GM21528 (cell line): Measurements from ENCODE around the gene TMEM117.

ENCODE experiments used
- ATAC-seq: cut with Tn5 transposase; IDR thresholded peaks from one replicate; pipeline ENCODE4 v1.9.1; 2021; ENCODE audit warnings: mild to moderate bottlenecking, moderate library complexity; ENCODE audit not compliant: unreplicated experiment, low FRiP score

TMEM117 gene

GRCh38 chr12:43882578-43883178 is 46.8 kb downstream of the TMEM117 start:
- ATAC-seq, result peak; percentile 94

DNA sequence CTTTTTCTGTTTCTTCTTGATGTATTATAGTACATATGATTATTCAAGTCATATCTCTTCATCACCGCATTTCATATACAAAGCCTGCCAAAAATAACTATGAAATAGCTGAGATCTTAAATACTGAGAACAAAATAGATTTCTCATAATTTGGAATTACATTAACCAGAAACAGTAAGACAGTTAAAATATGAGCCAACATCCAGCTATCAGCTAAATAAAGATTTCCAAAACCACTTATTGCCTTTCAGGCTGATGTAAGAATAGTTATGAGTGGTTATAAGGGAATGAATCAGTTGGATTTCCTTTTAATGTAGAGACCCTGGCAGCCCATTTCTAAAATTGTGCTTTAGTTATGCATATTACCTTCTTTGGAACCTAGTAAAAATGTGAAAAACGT is 47.4 kb downstream of the TMEM117 start:
- no peak for ATAC-seq

DNA sequence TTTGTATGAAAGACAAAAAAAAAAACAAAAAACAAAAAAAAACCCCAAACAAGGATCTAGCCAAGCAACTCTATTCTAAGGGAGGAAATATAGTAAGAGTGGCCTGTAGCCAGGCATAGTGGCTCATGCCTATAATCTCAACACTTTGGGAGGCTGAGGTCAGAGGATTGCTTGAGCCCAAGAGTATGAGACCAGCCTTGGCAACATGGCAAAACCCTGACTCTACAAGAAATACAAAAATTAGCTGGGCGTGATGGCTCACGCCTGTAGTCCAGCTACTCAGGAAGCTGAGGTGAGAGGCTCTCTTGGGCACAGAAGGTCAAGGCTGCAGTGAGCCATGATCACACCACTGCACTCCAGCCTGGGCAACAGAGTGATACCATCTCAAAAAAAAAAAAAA is 47.9 kb downstream of the TMEM117 start:
- no peak for ATAC-seq

DNA sequence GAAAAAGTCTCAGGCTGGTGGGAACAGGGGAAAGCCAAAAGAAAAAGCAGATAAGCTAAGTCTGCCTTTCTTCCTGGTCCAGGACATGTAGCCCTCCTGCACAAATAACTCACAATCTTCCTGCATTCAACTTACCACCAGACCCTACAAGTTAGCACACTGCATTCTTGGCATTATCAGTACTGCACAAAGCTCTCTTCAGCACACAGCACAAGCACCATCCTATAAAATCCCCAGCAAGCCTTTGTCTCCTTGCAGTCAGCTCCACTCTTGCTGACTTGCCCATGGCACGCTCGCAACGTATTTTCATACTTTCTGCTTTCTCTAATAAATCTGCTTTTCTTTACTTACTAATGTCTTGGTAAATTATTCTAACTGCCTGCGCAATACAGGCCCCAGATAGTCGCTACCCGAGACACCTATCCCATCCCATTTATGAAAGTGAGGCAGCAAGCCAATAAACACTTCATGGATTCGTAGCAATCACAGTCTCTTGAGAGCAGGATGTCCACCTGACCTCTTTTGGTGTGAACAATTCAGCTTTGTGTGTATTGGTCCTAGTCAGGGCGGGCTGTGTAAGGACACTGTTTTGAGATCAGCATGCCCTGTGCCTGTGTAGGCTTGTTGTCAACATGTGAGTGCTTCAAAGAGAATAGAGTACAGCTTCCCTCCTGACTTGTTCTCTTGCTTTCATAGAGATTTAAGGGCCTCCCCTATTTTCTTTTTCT is 49.0 kb downstream of the TMEM117 start:
- no peak for ATAC-seq

DNA sequence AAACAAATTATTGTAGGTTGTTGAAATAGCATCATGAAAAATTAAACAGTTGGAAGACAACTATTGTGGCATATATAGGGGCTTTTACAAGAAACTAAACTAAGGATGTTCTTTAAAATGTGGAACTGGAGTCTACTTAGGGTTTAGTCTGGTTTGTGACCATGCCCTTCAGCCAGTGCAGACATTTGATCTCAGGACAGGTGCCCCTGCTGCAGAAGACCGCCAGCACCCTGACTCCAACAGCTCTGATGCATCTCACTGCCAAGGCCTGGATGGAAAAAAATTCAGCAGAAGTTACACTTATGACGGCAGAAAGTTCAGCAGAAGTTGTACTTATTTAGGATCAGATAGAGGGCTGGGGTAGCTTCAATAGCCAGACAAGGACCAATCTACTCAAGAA is 51.5 kb downstream of the TMEM117 start:
- ATAC-seq, result no peak

GRCh38 chr12:43891856-43892574 is 56.1 kb downstream of the TMEM117 start:
- no peak for ATAC-seq

- ATAC-seq, result no peak
Measured at GRCh38 chr12:43893670-43894069, 57.8 kb downstream of the TMEM117 start.

GRCh38 chr12:43895580-43896206 is 59.8 kb downstream of the TMEM117 start:
- no peak for ATAC-seq

DNA sequence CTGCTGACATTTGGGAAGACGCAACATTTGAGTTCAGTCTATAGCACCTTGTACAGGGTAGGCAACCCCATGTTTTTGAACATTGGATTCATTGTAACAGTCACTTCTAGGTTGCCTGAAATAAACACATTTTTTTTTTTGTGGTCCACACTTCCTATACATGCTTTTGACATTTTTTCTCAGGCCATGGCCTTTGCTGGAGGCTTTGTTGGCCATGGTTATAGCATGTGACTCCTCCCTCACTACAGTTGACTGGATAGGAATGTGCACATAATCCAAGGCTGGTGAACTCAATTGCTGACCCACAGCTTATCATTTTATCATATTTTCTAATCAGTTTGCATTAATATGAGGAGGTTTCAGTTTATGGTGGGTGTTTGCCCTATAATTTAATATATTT is 60.6 kb downstream of the TMEM117 start:
- ATAC-seq, result no peak

DNA sequence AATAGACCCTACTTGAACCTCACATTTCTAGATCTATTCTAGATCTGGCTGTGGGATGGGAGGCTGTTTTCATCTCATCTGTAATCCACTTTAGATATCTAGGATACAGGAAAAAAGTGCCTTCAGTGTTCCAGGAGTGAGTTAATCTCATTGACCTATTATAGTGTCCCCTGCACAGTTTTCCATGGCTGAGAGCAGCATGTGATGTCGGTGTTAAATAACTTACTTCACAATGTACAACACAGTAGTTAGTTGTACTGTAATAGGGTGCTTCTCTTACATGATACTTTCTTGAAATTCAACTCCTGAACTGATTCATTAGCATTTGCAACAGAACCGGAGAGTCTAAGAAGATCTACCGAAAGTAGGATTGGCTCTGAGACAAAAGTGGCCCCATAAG is 62.6 kb downstream of the TMEM117 start:
- no peak for ATAC-seq

GRCh38 chr12:43899574-43899973 is 63.7 kb downstream of the TMEM117 start:
- no peak for ATAC-seq

DNA sequence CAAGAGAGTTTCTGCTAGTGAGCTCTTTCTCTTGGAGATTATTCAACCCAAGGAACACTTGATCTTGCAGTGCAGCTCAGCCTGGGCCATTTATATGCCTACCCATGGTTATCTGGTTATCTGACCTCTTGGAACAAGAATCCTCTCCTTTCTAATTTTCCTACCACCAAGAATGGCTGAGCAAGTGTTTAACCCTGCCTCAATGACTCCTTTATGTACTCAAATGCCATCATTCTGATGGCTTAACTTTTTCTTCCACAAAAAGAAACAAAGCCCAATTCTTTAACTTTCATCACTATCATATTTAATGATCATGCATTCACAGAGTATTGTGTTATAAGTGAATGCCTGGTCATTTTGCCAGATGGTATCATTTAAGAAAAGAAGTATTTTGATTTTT is 67.8 kb downstream of the TMEM117 start:
- no peak for ATAC-seq

GRCh38 chr12:43912859-43913258 is 77.0 kb downstream of the TMEM117 start:
- no peak for ATAC-seq

GRCh38 chr12:43914391-43914790 is 78.5 kb downstream of the TMEM117 start:
- ATAC-seq, result no peak

DNA sequence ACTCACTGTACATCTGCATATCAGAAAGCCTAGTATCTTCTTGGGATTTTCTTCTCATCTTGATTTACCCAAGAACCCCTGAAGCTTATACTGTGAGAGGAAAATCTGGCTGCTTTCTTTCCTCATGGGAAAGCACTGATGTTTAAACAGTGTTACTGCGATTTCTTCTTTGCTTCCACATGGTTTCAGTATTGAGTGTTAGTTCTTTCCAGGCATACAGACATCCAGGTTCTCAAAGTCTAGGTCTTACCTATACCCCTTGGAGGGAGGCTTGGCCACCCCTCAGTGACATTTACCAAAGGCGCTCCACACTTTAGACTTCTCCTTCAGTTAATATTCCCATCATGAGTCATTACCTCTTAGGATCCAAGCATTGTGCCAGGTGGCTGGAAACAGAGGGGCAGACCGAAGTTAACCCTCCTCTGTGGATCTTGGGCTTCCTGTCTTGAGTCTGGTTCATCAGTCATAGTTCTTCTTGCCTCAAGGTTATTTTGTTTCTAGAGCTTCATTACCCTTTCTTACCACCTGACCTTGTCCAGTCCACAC is 79.1 kb downstream of the TMEM117 start:
- ATAC-seq, result no peak

- no peak for ATAC-seq
Measured at GRCh38 chr12:43917896-43918295, 82.0 kb downstream of the TMEM117 start.

GRCh38 chr12:43921666-43922337 is 85.9 kb downstream of the TMEM117 start:
- ATAC-seq, result no peak

GRCh38 chr12:43930032-43930431 is 94.2 kb downstream of the TMEM117 start:
- no peak for ATAC-seq

- ATAC-seq, result no peak
Measured at GRCh38 chr12:43931187-43931586, 95.3 kb downstream of the TMEM117 start.

DNA sequence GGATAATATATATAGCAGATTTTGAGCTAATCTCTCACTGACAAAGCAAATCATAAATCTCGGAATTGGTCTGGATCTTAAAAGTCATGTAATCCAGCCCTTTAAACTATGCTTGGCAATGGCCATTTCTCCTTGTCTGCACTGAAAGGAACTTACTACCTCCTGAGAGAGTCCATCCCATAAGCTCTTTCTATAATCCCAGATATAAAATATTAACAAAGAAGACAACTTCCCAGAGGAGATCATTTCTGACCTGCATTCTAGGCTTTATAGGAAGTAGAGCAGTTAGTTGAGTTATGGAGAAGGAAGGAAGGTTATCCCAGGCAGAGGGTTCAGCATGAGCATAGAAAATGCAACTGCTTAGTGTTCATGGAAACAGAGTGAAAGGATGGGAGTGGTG is 99.7 kb downstream of the TMEM117 start:
- ATAC-seq, result no peak
